SK-N-SH (cell line): Measurements from ENCODE around the gene IL17RA.

Source experiments
- CTCF ChIP-seq: fragments of 200-600 bp; sonication (generic); IDR thresholded peaks from 2 replicates; pipeline ENCODE4 v1.6.1; 2017; ENCODE audit warnings: antibody characterized with exemption, mild to moderate bottlenecking, moderate library complexity
- GABPA ChIP-seq: IDR thresholded peaks from 2 replicates; pipeline ENCODE4 v1.4.0; 2012; ENCODE audit warnings: low read depth, mild to moderate bottlenecking
- MAX ChIP-seq: IDR thresholded peaks from 2 replicates; pipeline ENCODE4 v1.4.0; 2012; ENCODE audit warnings: low read depth
- NFIC ChIP-seq: IDR thresholded peaks from 2 replicates; pipeline ENCODE4 v1.4.0; 2012; ENCODE audit warnings: borderline replicate concordance
- RAD21 ChIP-seq: IDR thresholded peaks from 2 replicates; pipeline ENCODE4 v1.6.1; 2012; ENCODE audit warnings: mild to moderate bottlenecking, low read length
- REST ChIP-seq: IDR thresholded peaks from 2 replicates; pipeline ENCODE4 v1.6.1; 2012; ENCODE audit warnings: mild to moderate bottlenecking, low read depth, low read length, moderate library complexity
- RFX5 ChIP-seq: IDR thresholded peaks from 2 replicates; pipeline ENCODE4 v1.6.1; 2012; ENCODE audit warnings: mild to moderate bottlenecking, improper control_type of control experiment, low read length
- RXRA ChIP-seq: IDR thresholded peaks from 2 replicates; pipeline ENCODE4 v1.4.0; 2012; ENCODE audit warnings: low read depth, mild to moderate bottlenecking, borderline replicate concordance
- SIN3A ChIP-seq: IDR thresholded peaks from 2 replicates; pipeline ENCODE4 v1.6.1; 2012; ENCODE audit warnings: low read depth, mild to moderate bottlenecking, low read length, moderate library complexity, borderline replicate concordance
- SMC3 ChIP-seq: IDR thresholded peaks from 2 replicates; pipeline ENCODE4 v1.6.1; 2012; ENCODE audit warnings: low read depth, low read length, improper control_type of control experiment
- USF1 ChIP-seq: IDR thresholded peaks from 2 replicates; pipeline ENCODE4 v1.4.0; 2012; ENCODE audit warnings: low read depth, borderline replicate concordance
- USF2 ChIP-seq: fragments of 150-350 bp; IDR thresholded peaks from 2 replicates; pipeline ENCODE4 v1.6.1; 2017; ENCODE audit warnings: antibody characterized with exemption, low read length, low read depth, borderline replicate concordance
- YY1 ChIP-seq: IDR thresholded peaks from 2 replicates; pipeline ENCODE4 v1.4.0; 2012; ENCODE audit warnings: low read depth, mild to moderate bottlenecking
- ZBTB33 ChIP-seq: IDR thresholded peaks from 2 replicates; pipeline ENCODE4 v1.4.0; 2012; ENCODE audit warnings: low read depth, borderline replicate concordance

GRCh38 chr22:17096071-17096470 lies 11.3 kb downstream of the IL17RA start:
- no peak for TF ChIP-seq CTCF
- TF ChIP-seq SIN3A: no peak
- no peak for TF ChIP-seq USF2
- TF ChIP-seq RFX5: no peak
- no peak for TF ChIP-seq RXRA
- TF ChIP-seq REST: no peak
- no peak for TF ChIP-seq ZBTB33
- TF ChIP-seq MAX: no peak
- TF ChIP-seq RAD21: no peak
- TF ChIP-seq SMC3: no peak
- TF ChIP-seq YY1: no peak
- TF ChIP-seq USF1: no peak
- no peak for TF ChIP-seq NFIC
- TF ChIP-seq GABPA: no peak
